Suppressor macrophage (primary cell): ENCODE data around the gene SIPA1L3.
"Not testable (repeated sequence)": the region's sequence is repeated elsewhere in the genome, so short reads cannot be mapped to it uniquely, and the experiment has no call there.

Source experiments
- DNase-seq, 4 experiments: peaks; one replicate each; pipeline ENCODE4 v3.0.0-alpha.2; 2020 to 2022

SIPA1L3 gene

DNA sequence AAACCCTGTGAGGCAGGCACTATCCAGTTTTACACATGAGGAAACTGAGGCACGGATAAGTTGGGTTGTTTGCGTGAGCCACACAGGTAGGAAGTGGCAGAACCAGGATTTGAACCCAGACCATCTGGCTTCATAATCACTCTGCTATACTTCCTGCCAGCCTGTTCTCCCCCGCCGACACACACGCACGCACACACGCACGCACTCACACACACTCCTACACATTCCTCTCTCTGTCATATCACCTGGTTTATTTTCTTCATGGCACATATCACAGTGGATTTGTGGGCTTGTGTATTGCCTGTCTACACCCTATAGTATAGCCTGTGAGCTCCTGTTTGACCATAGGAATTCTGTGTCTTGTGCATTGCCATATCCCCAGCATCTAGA, 140.0 kb downstream of the SIPA1L3 start:
- DNase-seq = no peak

DNA sequence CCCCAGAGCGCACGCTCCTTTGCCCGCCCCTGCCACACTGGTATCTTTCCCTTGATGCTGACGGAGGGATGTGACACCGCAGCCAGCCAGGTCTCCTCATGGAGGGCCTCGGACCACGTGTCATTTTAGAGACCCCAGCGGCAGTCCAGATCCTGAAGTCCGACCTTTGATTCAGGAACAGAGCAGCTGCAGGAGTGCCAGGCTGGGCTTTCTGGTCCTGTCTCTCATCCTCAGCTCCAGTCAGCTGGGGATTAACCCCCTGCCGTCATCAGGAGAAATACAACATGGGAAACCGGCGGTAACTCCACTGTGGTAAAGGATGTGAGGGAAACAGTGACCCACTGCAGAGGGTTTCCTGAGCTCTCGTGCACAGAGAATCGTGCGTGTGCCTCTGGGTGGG, 140.6 kb downstream of the SIPA1L3 start:
- no peak for DNase-seq

DNA sequence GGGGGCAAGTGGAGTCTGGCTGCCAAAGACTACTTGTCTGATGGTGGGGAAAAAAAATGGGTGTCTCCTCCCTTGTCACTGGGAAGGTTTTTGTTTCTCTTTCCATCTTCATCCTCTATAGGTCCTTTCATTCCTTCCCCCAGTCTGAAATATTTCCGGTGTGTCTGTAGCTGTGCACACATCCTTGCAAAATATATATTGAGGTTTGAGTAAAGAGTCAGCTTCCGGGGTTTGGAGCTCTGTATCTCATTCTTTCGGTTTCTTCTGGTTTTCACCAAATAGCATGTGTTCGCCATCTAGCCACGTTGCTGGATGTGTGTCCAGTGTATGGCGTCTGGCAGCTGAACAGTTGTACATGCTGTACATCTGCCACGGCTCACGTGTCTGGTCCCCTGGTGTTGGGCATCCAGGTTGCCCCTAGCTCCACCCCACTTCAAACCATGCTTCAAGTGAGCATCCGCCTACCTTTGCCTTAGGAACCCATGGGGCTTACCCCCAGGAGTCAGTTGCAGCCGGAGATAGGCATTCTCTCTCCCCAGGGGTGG, 142.2 kb downstream of the SIPA1L3 start:
- peak; percentile 47 to 74 (median 63) for DNase-seq

DNA sequence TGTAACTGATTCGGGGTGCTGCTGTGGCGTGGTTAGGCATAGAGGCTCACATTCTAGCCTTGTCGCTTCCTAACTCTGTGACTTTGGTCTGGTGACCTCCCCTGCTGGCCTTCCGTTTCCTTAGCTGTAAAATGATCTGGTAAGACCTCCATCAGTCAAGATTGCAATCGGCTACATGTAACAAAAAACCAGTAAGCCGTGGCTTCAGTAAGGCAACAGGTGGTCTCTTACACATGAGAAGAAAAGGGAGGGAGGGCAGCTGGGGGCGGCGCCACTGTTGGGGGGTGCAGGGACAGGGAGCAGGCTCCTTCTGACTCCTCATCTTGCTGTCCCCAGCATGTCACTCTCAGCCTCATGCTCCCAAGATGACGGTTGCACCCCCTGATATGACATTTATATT, 148.0 kb downstream of the SIPA1L3 start:
- DNase-seq = no peak

DNA sequence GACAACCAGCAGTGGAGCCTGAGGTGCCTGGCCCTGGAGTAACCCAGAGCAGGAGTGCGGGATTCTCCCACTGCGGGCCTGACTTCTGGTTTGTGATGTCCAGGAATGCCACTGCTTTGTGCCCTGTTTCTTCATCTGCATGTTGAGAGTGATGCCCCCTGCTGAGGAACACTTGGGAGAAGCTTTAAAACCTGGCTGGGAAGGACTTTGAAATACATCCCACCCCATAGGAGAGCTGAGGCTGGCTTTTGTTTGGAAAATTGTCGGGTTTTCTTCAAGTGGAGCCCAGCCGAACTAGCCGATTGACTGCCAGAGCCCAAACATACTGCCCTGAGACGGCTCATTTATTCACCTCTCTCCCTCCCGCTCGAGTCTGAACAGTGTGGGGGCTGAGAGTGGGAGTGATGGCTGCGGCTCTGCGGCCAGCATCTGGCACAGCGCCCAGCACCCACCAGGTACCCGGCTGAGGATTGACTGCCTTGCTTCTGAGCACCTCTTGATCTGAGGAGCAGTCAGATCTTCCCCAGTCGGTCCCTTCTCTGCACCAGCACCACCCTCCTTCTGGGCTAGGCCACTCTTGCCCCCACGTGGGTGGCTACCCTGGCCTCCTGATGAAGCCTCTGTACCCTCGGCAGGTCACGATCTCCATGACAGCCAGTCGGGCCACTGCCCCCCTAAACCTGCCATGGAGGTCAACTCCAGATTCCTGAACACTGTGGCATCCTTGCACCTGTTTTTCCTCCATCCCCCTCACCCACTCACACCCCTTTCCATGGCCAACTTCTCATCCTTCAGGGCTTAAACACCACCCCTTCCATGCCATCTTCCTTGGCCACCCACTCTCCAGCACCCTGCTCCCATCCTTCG, 148.9 kb downstream of the SIPA1L3 start:
- no peak for DNase-seq

DNA sequence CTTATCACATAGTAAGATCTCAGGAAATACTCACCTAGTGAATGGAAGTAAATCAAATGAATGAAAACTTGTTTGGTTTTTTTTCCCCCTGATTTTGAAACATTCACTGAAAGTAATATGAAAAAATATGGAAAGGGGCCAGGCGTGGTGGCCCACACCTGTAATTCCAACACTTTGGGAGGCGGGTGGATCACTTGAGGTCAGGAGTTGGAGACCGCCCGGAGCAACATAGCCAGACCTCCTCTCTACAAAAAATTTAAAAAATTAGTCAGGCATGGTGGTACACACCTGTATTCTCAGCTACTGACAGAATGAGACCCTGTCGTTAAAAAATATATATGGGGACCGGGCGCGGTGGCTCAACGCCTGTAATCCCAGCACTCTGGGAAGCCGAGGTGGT, 149.6 kb downstream of the SIPA1L3 start:
- no peak for DNase-seq

DNA sequence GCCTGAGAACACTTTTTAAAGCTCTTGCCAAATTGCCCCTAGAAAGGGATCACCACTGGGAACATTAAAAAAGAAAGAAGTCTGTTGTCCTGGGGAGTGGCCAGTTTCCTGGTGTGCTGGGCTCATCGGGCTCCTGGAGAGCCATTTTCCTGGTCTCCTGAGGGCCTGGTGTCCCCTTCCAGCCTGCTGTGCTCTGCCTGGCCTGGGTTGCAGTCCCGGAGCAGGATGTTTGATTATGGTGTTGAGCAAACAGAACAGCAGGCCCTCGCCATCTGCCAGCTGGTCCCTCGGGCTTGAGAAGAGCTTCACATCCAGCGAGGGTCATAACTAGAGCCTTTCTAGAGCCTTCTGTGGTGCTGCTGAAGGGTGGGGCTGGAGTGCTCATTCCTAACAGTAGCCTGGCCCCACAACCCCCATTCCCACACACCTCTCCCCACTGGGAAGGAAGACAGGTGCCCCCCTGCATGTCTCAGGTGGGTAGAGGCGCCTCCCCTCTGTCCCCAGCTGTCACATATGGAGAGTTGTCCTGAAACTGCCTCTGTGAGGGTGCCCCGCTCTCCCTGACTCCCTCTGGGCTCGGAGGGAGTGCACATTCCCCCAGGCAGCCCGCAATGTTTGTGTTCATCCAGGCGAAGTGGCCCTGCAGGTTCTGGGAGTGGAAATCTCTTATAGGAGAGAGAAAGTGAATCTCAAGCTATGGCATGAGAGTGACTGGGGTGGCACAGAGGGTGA, 151.1 kb downstream of the SIPA1L3 start:
- DNase-seq = no peak

DNA sequence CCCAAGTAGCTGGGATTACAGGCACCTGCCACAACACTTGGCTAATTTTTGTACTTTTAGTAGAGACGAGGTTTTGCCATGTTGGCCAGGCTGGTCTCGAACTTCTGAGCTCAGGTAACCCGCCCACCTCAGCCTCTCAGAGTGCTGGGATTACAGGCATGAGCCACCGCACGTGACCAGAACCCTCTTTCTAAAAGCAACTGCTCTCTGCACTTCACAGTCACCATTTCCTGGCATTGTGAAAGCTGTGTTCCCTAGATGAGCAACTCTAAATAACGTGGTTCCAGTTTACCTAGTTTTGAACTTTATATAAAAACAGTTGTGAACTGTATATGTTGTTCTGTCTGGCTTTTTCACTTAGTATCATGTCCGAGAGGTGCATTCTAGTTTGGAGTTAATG, 152.9 kb downstream of the SIPA1L3 start:
- peak in 3 of 4 experiments; percentile 51 to 64 (median 58) for DNase-seq

DNA sequence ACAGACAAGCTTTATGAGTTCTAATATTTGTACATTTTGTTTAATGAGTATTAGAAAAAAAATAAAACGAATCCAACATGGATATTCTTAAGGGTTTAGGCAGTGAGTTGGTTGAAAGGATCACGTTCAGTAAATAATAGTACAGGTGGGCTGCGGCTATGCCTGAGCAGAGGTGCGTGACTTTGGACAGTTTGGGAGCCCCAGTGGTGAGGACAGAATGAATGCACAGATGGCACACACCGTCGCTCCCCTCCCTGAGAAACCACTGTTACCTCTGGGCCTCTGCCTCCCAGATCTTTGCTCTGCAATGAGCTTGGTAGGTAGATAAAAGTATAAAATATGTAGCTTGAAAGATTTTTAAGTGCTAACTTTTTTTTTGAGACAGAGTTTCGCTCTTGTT, 153.3 kb downstream of the SIPA1L3 start:
- DNase-seq = no peak

DNA sequence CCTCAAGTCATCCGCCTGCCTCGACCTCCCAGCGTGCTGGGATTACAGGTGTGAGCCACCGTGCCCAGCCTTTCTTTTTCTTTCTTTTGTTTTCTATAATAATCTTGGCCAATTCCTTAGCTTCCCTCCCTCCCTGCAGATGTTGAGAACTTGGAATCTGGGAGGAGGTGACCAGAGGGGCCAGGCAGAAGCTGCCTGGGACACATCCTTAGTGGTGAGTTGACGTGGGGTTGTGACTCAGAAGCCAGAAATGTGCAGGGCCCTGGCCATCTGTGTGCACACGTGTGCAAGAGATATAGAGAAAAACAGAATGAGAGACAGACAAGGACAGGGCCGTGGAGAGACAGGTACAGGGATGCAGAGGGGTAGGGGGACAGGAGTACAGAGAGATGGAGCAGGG, 154.3 kb downstream of the SIPA1L3 start:
- DNase-seq = no peak

DNA sequence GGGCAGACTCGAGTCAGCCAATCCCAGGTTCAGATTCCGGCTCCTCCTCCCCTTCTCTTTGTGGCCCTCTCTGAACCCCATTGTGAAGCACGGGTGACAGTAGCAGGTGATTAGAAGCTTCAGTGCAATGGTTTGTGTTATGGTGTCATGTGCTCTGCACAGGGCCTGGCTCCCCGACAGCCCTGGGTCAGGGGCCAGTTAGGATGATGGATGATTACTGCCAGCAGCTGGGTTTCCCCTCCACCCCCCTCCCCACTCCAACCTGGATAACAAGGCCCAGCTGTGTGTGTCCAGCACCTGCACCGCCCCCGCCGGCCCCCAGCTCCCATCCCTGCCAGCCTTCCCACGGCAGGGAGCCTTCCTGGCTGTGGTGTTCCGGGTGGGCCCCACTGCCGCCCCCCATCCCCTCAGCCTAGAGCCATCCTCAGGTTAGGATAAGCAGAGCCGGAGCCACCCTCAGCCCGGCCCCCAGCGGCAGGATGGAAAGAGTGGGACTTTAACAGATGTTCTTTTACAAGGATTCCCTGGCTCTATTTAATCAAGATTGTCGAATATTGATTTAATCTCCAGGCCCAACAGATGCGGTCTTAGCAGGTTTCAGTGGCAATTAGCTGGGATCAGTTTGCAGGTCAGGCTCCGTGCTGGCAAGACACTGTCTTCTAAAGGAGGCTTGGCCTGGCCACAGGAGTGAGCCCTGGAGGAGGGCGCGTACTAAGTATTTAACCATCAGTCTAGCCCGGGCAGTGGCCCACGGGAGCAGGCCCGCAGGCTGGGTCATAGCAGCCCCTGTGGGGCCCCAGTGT, 156.2 kb downstream of the SIPA1L3 start:
- no peak for DNase-seq

DNA sequence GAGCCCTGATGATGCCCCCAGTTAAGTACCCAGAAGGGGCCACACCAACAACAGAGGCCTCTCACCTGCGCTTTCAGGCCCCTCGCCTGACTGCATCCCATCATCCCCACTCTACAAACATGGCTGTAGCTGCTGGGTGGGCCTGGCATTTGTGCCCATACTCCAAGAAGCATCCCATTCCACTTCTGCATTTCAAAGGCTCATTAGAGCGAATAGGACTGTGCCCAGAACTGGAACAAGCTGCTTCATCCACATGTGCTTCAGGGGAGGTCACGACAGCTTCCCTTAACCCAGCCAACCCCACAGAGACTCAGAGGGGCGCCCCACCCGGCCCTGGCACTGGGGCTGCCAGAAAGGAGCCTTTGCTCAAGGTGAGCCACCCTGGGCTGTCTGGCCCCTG, 156.9 kb downstream of the SIPA1L3 start:
- no peak for DNase-seq

DNA sequence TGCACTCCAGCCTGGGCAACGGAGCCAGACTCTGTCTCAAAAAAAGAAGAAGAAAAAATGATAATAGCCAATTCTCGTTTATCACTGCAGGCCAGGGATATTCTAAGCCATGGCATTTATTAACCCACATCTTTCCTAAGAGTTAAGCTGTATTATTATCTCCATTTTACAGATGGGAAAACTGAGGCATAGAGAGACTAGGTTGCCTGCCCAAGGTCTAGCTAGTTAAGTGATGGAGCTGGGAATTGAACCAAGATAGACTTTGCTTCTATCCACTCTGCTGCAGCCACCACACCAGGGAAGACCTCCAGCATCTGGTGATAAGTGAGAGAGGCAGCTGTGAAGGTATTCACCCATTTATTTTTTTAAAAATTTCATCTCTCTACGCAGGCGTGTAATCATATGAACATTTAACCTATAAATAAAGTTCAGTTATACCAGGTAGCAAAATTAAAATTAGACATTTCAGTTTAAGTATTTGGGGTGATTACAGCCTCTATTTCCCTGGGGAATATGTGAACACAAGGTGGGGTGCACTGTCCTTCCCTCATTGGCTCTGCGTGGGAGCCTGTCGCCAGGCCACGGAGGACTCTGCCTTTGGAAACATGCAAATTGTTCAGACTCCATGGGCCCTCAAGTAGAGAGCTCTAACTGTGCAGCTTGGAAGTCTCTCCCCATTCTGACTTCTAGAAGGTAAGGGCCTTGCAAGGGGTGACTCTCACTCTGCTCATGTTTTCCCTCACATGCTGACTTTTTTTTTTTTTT, 157.8 kb downstream of the SIPA1L3 start:
- no peak for DNase-seq

DNA sequence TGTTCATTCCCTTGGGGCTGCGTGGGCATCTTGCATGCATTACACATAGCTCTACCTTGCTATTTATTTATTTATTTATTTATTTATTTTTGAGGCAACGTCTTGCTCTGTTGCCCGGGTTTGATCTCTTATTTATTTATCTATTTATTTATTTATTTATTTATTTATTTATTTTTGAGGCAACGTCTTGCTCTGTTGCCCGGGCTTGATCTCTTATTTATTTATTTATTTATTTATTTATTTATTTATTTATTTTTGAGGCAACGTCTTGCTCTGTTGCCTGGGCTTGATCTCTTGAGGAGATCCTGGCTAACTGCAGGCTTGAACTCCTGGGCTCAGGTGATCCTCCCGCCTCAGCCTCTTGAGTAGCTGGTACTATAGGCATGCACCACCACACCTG, 158.8 kb downstream of the SIPA1L3 start:
- DNase-seq = not testable (repeated sequence)

DNA sequence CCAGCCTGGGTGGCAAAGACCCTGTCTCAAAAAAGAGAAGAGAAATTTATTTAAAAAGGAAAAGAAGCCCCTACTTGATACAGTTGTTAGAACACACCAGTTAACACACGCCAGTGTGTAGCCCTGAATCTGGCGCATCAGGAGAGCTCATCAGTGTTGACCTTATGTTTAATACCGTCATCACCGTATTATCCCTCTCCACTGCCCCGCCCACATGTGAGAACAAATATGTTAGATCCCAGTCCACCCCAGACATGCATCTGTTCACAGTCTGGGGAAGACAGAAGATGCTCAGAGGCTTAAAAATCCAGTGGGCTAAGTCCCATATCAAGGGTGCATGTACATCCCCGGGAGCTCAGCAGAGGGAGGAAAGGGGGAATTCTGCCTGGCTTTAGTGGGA, 161.8 kb downstream of the SIPA1L3 start:
- DNase-seq = no peak

DNA sequence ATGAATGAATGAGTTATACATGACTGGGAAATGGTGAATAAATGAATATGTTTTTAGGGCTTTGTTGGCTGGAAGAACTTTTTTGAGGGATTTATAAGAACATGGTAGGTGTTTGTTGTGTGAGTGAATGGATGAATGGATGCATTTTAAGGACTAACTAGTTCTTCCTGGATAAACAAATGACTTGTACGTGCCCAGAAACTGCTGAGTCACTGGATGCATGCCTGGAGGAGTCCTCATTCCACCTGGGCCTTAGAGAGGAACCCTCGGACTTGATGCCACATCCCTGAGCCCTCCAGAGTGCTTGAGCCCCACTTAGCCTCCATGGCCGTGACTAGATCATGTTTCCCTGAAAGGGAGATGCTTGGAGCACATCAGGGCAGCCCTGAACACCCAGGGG, 163.6 kb downstream of the SIPA1L3 start:
- no peak for DNase-seq

DNA sequence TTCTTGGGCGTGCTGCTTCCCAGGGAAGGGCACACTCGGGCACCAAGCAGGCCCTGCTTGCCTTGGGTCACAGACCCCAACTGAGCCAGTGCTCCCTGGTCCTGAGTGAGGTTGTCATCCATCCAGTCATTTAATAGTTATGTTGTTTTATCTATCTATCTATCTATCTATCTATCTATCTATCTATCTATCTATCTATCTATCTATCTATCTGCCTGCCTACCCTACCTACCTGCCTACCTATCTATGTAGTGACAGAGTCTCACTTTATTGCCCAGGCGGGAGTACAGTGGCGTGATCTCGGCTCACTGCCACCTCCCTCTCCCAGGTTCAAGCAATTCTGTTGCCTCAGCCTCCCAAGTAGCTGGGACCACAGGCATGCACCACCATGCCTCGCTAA, 164.0 kb downstream of the SIPA1L3 start:
- DNase-seq = not testable (repeated sequence)

DNA sequence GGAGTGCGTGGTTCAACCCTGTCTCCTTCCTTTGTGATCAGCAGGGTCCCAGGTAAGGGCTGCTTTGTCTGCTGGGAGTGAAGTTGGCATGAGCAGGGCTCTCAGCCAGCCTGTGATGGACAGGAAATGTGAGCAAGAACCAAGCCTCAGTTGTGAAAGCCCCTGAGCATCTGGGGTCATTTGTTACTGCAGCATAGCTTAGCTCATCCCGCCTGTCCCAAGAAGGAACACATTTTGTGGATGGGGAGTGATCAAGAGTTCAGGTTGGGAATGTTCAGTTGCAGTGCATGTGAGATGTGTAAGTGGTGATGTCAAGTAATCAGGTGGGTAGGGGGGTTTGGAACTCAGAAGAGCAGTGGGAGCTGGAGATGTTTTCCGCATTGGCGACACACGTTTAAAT, 164.6 kb downstream of the SIPA1L3 start:
- DNase-seq = no peak

DNA sequence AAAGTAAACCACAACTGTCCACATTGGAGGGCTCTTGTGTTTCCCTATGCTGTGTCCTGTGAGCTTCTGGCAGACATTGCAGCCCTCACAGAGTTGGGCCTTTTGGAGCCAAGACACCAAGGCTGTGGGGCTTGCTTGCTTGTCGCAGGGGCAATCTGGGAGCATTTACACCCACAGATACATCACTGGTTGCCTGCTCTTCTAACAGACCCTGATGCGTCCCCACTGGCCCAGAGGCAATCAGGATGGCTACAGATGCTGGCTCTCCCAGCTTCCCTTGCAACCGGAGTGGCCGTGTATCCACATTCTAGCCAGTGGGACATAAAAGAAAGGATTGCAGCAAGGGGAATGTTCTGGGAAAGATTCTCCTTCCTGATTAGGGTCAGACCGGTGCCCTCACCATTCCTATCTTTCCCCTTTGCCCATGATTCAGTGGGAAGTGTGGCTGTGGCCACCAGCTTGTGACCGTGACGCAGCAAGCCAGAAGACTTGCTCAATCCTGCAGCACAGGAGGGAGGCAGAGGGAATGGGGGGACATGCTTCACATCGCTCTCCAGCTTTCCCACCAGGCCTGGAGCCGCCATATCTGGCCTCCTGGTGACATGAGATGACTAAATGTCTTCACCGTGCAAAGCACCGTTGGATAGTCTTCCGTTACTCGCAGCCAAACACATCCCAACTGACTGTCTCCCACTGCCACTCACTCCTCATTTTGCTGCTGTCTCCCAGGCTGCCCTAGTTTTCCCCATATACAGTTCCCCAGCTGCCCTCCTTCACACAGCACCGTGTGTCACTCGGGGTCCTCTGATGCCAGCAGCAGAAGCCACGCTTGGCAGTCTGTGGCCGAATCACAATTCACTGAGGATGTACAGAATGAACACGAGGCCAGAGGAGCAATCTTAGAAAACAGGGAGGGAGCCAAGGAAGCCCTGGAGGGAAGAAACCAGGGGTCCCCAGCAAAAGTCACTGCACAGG, 166.1 kb downstream of the SIPA1L3 start:
- peak; percentile 48 to 75 (median 66) for DNase-seq

DNA sequence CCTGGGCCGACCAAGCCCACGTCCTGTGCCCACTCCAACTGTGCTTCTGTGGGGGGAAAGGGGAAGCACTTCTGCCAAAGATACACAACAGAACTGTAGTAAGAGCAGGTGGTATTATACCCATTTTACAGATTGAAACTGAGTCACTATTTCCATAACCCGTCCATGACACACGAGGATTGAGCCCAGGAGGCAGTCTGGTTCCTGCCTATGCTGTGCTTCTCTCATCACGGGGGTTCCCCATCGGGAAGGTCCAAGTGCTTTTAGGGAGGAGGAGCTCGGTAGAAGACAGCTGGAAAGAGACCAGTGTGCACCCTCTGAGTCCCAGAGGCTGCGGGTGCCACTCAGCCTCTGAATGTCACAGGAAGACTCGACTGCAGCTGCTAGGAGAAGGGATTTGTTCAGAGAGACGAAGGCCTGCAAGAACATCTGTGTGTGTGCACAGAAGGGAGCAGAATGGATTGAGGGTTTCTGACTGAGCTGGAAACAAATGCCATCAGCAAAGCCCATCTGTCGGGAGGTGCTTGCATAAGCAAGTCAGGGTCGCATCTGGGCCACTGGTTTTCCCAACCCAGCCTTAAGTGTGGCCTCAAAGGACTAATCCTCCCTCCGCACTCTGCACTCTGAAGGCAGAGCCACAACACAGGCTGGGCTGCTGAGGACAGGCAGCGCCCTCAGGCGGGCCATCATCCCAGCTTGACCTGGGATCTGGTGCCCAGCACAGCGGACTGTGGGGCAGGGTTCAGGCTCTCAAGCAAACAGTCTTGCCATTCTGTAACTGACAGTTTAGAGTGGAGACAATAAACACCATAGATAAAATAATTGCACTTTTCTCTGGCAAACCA, 167.1 kb downstream of the SIPA1L3 start:
- DNase-seq = peak in 3 of 4 experiments; percentile 7 to 30 (median 15)
